Inferior parietal cortex (tissue), 1 donor: ENCODE measurements around the gene PPP1R37.
A peak's percentile ranks its signal among the peaks of the same experiment; 100 is the strongest.
"Not testable (repeated sequence)": the region's sequence is repeated elsewhere in the genome, so short reads cannot be mapped to it uniquely, and the experiment has no call there.

Experiments used
- DNase-seq: peaks from one replicate; pipeline ENCODE4 v3.0.0-alpha.2; 2016; ENCODE audit errors: extremely low spot score

The PPP1R37 gene

DNA sequence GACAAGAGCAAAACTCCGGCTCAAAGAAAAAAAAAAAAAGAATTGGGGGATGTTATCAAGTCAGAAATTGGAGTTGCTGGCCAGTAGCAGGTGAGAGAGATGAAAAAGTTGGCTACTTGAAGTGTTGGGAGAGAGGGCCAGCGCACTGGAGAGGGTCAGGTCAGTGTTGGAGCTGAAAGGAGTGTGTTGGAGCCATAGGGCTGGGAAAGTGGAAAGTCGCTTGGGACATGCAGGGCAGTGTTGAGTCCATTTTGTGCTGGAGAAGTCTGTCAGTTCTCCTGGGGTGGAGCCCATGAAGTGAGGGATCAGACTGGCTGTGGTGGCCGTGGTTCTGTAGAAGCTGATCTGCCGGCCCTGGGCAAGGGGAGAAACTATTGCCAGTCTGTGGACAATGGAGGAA, 1.7 kb downstream of the PPP1R37 start:
- no peak for DNase-seq

GRCh38 chr19:45095496-45096413, 2.8 kb downstream of the PPP1R37 start:
- no peak for DNase-seq

GRCh38 chr19:45096700-45097099, 3.7 kb downstream of the PPP1R37 start:
- DNase-seq = no peak

DNA sequence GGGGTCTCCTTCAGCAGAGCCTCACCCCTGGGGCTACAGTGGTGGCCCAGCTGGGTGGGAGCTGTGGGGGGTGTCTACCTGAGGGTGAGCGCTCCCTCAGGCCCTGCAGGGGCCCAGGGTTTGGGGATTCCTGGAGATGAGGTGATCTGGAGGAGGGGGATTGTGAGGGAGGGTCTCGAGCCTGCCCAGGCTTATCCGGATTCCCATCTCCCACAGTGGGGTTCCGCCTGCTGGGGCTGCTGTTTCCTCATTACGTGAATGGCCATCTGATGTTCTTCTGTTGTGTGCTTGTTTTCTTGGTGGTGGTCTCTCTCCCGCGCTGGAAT, 4.4 kb downstream of the PPP1R37 start:
- DNase-seq = no peak

DNA sequence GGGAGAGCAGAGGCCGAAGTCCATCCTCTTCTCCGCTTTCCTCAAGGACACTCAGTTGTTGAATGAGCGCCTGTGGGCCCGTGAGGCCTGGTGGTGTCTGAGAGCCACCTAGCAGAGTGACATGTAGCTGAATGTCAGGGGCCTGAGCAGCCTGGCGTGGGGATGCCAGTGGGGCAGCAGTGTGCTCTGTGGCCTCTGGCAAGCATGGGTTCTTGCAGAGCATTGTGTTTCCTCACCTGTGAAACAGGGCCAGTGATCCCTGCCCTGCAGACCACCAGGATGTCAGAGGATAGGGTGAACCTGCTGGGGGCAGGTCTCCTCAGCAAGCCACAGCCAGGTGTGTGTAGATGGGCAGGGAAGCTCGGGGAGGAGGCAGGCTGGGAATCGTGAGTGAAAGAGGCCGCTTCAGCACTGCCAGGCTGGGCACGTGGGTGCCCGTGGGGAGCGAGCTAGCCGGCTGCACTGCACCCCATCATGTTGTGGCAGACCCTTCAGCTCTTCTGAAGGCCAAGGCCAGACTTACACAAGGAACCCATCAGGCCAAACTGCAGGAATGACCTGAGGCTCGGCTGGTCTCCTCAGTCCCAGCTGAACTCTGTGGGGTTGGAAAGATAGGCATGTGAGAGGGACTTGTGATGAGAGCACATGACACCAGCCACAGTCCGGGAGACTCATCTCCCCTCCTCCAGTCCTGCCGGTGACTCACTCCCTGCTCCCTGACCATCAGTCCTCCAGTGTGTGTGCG, 5.0 kb downstream of the PPP1R37 start:
- peak; percentile 73 for DNase-seq

GRCh38 chr19:45098521-45099466, 5.8 kb downstream of the PPP1R37 start:
- DNase-seq = peak; percentile 73

DNA sequence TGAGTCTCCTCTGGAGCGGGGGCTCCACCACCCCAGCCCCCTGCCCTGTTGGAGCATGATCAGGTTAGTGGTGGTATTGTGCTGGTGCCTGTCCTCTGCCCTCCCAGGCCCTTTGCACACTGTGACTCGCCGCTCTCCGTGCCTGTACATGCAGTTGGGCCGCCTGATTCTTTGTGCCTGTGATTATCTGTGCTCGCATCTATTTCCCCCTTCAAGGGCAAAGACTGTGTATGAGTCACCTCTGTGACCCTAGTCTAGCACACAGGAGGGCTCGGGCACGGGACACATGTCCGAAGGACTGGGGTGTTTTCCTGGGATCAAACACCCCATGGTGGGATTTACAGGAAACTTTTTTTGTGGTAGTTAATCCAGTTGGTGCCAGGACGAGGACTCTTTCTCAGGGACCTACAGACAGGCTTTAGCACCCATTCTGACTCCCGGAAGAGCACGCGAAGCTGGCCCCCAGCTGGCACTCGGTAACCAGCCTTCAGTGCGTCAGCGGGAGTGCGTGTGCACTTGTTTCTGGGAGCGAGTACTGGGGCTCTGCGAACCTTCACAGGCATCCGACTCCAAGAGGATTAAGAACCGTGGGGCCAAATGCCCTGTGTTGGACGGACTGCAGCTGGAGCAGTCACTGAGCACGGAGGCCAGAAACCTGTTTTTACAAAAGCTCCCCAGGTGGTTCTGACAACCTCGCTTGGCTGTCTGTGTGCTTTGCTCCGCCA, 6.7 kb downstream of the PPP1R37 start:
- no peak for DNase-seq

- DNase-seq = no peak
Observed at GRCh38 chr19:45100201-45100600, 7.2 kb downstream of the PPP1R37 start.

DNA sequence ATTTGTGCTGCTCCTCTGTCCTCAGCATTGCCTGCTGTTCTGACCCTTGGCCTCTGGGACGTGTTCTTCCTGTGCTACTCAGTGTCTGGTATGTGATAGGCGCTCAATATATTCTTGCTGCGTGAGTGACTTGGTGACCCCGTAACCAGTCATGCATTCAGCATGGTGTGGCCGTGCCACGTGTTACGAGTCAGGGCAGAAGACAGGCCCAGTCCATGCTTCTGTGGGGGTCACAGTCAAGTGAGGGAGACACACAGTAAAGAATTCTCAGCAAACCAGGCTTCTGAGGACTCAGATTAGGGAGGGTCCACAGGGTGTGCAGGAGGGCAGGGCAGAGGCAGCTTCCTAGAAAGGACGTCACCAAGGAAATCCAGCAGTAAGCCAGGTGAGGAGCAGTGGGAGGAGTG, 7.9 kb downstream of the PPP1R37 start:
- no peak for DNase-seq

DNA sequence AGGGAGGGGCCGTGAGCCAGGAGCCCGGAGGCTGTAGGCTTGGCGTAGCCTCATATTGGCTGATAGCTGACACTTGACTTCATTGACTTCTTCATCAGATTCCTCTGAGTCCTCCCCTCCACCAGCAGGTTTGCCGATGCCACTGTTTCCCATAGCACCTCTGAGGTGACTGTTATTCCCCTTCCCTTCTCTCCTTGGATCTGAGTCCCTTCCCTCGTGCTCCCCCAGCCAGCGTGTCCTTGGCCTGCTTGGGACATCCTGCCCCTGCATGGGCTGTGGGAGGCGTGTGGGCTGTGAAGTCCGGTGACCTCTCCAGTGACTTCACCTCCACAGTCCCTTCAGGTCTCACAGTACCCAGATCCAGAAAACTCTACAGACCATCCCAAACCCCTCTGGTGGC, 8.8 kb downstream of the PPP1R37 start:
- no peak for DNase-seq

DNA sequence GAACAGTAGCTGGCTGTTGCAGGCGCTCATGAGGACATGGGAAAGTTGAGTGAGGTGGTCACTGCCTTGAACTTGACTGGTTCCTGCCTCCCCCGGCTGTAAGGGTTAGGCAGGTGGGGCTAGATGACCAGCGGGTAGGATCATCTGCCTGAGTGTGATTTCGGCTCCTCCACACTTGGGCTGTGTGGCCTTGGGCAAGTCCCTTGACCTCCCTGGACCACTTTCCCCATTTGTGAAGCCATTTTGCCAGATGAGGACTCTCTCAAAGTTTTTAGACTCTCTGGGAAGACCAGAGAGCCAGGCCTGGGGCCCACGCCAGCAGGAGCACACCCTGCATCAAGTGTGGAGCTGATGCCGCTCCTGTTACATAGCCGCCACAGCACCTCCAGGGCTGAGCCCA, 9.5 kb downstream of the PPP1R37 start:
- no peak for DNase-seq

DNA sequence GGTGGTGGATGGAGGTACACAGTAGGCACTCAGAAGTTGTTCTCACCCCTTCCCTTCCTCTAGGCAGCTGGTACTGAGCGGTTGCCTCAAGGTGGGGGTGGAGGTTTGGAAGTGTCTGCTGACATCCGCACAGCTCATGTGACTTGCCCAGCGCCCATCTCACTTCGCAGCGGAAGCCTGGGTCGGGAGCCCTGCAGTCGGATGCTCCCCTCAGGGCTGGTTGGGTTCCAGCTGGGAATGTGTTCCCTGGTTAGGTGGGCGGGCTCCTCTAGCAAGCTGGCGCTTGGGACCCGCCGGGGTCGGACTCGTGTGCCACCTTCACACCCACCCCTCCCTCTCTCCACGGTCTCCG, 10.2 kb downstream of the PPP1R37 start:
- no peak for DNase-seq

- DNase-seq = no peak
Observed at GRCh38 chr19:45103508-45104319, 10.7 kb downstream of the PPP1R37 start.

DNA sequence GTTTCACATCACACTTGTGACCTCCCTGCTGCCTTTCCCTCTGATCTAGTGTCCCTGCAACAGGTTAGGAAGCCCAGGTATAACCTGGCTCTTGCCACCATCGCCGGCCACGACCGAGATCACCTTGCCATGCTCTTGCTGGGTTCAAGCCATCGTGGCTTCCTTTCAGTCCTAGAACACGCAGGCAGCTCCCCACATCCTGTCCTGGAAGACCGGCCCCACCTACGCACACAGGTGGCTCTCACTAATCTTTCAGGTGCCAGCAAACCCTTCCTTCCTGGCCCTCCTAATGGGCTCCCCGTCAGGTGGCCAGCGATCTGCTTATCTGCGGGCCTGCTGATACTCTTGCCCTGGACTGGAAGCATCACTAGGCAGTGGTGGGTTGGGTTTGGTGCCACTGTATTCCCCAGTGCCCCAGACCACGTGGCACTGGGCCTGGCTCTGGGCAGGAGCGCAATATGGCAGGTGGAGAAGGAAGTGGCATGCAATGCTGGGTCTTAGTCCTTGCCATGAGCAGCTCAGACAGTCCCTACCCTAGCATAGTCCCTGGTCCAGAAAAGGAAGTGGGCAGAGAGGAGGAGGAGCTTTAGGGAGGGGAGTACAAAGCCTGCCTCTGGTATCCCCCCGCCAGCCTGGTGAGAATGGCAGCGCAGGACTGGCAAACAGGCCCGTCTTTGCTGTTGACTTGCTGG, 11.8 kb downstream of the PPP1R37 start:
- no peak for DNase-seq

GRCh38 chr19:45106363-45106762, 13.4 kb downstream of the PPP1R37 start:
- not testable (repeated sequence) for DNase-seq

- DNase-seq = no peak
Observed at GRCh38 chr19:45107621-45108150, 14.7 kb downstream of the PPP1R37 start.

GRCh38 chr19:45110851-45111266, 17.9 kb downstream of the PPP1R37 start:
- no peak for DNase-seq

DNA sequence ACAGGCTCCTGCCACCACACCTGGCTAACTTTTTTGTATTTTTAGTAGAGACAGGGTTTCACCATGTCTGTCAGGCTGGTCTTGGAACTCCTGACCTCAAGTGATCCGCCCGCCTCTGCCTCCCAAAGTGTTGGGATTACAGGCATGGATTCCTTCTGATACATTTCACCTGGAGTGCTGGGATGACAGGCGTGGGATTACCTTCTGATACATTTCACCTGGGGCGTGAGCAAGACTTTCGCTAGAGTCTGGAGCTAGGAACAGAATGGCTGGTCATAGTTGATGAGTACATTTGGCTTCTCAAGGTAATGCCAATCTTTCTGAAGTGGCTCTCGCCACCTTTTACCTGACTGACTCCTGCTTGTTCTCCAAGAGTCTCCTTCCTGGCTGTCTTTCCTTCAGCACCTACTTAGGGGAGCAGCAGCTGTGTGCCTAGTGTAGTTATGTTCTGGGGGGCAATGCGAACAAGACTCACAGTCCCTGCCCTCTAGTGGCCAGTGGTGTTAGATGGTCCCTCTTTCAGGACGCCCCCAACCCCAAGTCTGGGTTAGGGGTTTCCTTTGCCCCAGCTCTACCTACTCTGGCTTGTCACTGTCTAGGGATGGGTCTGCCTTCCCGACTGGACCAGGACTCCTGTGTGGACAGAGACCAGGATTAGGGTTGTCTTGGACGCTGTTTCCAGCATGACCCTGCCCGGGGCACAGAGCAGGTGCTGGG, 19.3 kb downstream of the PPP1R37 start:
- DNase-seq = no peak

- DNase-seq = no peak
Observed at GRCh38 chr19:45113628-45114027, 20.6 kb downstream of the PPP1R37 start.
